ENCODE measurements around the gene ZNF862. TPM values are rescaled to one million over a fixed set of nuclear protein-coding genes. Genes with fewer than 3 reads are reported as not detected.

ZNF862 gene
- total RNA-seq, 1 experiment from 2014 or later: 3.6 TPM

DNA sequence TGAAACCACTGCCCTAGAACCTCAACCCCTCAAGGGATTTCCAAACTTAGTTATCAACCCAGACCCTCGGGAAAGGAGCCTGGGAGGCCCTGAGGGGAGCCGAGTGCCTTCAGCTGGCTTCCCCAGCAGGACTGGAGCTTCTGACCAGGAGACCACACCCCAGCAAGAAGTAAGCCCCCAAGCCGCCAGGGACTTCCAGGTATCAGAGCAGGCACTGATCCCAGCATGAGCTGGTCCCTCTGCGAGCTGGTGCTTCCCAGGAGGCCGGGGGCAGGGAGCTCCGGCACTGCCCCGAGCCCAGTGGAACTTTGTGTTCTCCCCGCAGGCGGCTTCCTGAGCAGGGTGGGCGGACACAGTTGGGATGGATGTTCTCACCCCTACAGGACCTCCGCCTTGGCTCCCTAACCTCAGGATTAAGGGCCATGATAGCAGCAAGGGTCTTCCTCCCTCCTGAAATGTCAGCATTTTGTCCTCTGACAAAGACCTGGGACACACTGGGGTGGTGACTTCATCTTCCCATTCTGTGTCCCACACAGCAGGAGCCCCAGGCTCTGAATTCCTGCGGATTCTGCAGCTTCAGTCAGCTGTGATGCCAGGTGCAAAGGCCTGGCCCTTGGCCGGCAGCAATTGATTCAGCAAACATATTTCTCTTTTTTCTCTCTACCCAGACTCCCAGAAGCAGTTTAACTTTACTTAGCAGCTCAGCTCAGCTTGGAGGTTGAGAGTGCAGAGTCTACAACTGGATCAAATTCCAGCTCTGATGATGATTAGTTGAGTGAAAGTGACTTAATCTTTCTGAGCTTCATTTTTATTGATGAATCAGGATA is 47.2 kb downstream of the ZNF862 start:
- ChIA-PET CTCF (interaction anchor here (1.0 to 4.5 kb wide), 4 partner anchors 25 to 261 kb away, joined by 3 to 52 read pairs (median 4); no protein-coding TSS in a partner anchor), POLR2A (no interaction called here)
- no peak overlapping the region for H3K27ac Mint-ChIP-seq
- peak; percentile 46 for DNase-seq (ENCODE audit: low spot score)
- H3K4me3 Mint-ChIP-seq: no peak overlapping the region
- H3K27me3 Mint-ChIP-seq (ENCODE audit: low read depth): no peaks in the 10 kb centered on the region
- TF ChIP-seq ATF3 (CRISPR knock-in tag; conservative IDR thresholded peaks at IDR 0.05) (no peak), ZNF423 (CRISPR knock-in tag; IDR thresholded peaks at IDR 0.05) (peak; percentile 59)
- H3K36me3 Mint-ChIP-seq: no peaks in the 10 kb centered on the region
- ATAC-seq: peak; percentile 27
- peaks cover 9% of the 10 kb centered on the region for H3K9me3 Mint-ChIP-seq
- peaks cover 17% of the 10 kb centered on the region for H3K4me1 Mint-ChIP-seq

- ChIA-PET POLR2A (no interaction called here), CTCF (interaction anchor here (1.0 to 4.5 kb wide), 4 partner anchors 25 to 261 kb away, joined by 3 to 52 read pairs (median 4); no protein-coding TSS in a partner anchor)
- H3K4me1 Mint-ChIP-seq: peaks cover 17% of the 10 kb centered on the region
- ATAC-seq (no peak), DNase-seq (ENCODE audit: low spot score) (no peak)
- peaks cover 9% of the 10 kb centered on the region for H3K9me3 Mint-ChIP-seq
- TF ChIP-seq ZNF423 (CRISPR knock-in tag; IDR thresholded peaks at IDR 0.05) (no peak), JAZF1 (CRISPR knock-in tag; IDR thresholded peaks at IDR 0.05) (no peak), NR1H2 (CRISPR knock-in tag; IDR thresholded peaks at IDR 0.05) (no peak), CBFB (CRISPR knock-in tag; IDR thresholded peaks at IDR 0.05; ENCODE audit: low read depth) (no peak), ATF3 (CRISPR knock-in tag; conservative IDR thresholded peaks at IDR 0.05) (no peak), CTCF (IDR thresholded peaks at IDR 0.05) (no peak), ELF4 (CRISPR knock-in tag; IDR thresholded peaks at IDR 0.05; ENCODE audit: low read depth) (no peak)
- H3K27ac Mint-ChIP-seq: no peak overlapping the region
- no peak overlapping the region for H3K4me3 Mint-ChIP-seq
- H3K27me3 Mint-ChIP-seq (ENCODE audit: low read depth): no peaks in the 10 kb centered on the region
- H3K36me3 Mint-ChIP-seq: no peaks in the 10 kb centered on the region
Observed at GRCh38 chr7:149886018-149886415, 47.8 kb downstream of the ZNF862 start.

- POLR2A ChIA-PET: no interaction called here
- DNase-seq (ENCODE audit: low spot score): no peak
- ATAC-seq: no peak
- Mint-ChIP-seq H3K27me3 (ENCODE audit: low read depth) (no peaks in the 10 kb centered on the region), H3K4me1 (peaks cover 17% of the 10 kb centered on the region), H3K27ac (no peak overlapping the region), H3K36me3 (no peaks in the 10 kb centered on the region), H3K9me3 (peaks cover 9% of the 10 kb centered on the region), H3K4me3 (no peak overlapping the region)
- CTCF ChIA-PET: no interaction called here
- TF ChIP-seq ZNF121 (CRISPR knock-in tag; IDR thresholded peaks at IDR 0.05) (no peak), ZNF263 (CRISPR knock-in tag; IDR thresholded peaks at IDR 0.05; ENCODE audit: low read depth) (no peak), RORB (CRISPR knock-in tag; IDR thresholded peaks at IDR 0.05) (no peak), TP53 (CRISPR knock-in tag; IDR thresholded peaks at IDR 0.05) (no peak), USF1 (CRISPR knock-in tag; IDR thresholded peaks at IDR 0.05) (no peak), PRDM15 (CRISPR knock-in tag; IDR thresholded peaks at IDR 0.05) (no peak), ZNF423 (CRISPR knock-in tag; IDR thresholded peaks at IDR 0.05) (no peak), CDX4 (CRISPR knock-in tag; IDR thresholded peaks at IDR 0.05; ENCODE audit: borderline replicate concordance) (no peak), GRHL2 (CRISPR knock-in tag; IDR thresholded peaks at IDR 0.05; ENCODE audit: insufficient replicate concordance, severe bottlenecking) (no peak), E2F5 (CRISPR knock-in tag; IDR thresholded peaks at IDR 0.05) (no peak), KAT7 (CRISPR knock-in tag; IDR thresholded peaks at IDR 0.05; ENCODE audit: borderline replicate concordance) (no peak), ZNF219 (CRISPR knock-in tag; IDR thresholded peaks at IDR 0.05; ENCODE audit: borderline replicate concordance) (no peak), HMGA2 (CRISPR knock-in tag; IDR thresholded peaks at IDR 0.05) (no peak)
- TF ChIP-seq, protein P1, sequence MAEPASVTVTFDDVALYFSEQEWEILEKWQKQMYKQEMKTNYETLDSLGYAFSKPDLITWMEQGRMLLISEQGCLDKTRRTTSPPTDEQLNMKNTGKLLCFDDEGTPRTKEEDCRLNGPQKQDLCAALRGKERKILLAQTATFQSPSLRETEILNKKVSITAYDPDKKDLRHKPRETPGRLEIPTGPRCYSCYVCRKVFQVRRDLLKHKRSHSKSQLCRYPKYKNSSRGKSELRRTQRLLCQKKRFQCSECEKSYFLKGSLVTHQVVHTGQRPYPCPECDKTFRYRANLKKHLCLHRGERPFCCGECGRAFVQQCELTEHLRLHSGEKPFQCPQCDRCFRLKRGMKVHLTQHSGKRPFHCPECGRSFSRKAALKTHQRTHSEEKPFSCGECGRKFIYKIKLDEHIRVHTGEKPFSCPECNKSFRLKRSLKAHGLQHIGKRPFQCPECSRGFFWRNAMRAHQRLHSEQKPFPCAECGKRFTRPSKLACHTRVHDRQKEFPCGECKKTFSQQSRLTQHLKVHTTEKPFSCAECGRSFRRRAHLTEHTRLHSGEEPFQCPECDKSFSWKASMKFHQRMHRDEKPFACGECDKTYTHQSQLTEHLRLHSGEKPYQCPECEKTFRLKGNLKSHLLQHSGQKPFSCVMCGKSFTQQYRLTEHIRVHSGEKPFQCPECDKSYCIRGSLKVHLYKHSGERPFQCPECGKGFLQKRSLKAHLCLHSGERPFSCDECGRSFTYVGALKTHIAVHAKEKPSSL (CRISPR knock-in tag; conservative IDR thresholded peaks at IDR 0.05): no peak
Observed at GRCh38 chr7:149887311-149887710, 49.1 kb downstream of the ZNF862 start.
